HCT116 (cell line): ENCODE measurements around the gene RIN3. TPM values are rescaled to one million over a fixed set of nuclear protein-coding genes. Genes with fewer than 3 reads are reported as not detected.

Source experiments
- ATAC-seq: fragments of 200-7000 bp; cut with Tn5 transposase; 2 replicates; pipeline ENCODE4 v1.9.1; 2020; ENCODE audit warnings: mild to moderate bottlenecking, moderate library complexity
- BruUV-seq: library from RNA; stranded (reverse); fragments of 400-500 nt; replicated peaks from 2 replicates; lab custom pipeline; 2021; lab: Mats Ljungman, UMichigan
- CTCF ChIA-PET: fragments of 300-600 bp; sonication (Branson Sonifier 250); formaldehyde crosslinking; loops from one replicate; lab custom pipeline; 2021; ENCODE audit warnings: antibody characterized with exemption; lab: Charles Lee
- POLR2A ChIA-PET: fragments of 300-600, 350-600 bp; sonication (Branson Sonifier 250); formaldehyde crosslinking; loops from one replicate; lab custom pipeline; 2021; ENCODE audit warnings: antibody characterized with exemption; lab: Charles Lee
- RAD21 ChIA-PET, 2 experiments: fragments of 300-600 bp; sonication (Branson Sonifier 250); formaldehyde crosslinking; loops; one replicate each; lab custom pipeline; 2023; ENCODE audit warnings: low total read pairs in 2 of 2; ENCODE audit not compliant: uncharacterized antibody in 2 of 2, unreplicated experiment in 2 of 2, low non-redundant PET in 1 of 2; lab: Charles Lee
- DNase-seq: peaks from one replicate; pipeline ENCODE4 v3.0.0-alpha.2; 2010; ENCODE audit warnings: low read depth, low spot score
- H2AFZ ChIP-seq: fragments of 200-600 bp; shearing (Covaris generic), sonication (generic); 2 replicates; pipeline ENCODE4 v1.6.1; 2017; ENCODE audit warnings: low read depth, mixed run types, mixed read lengths, antibody characterized with exemption, low read length; ENCODE audit not compliant: poor library complexity, severe bottlenecking
- H3K27ac ChIP-seq: 2 replicates; pipeline ENCODE4 v1.5.1; 2012; ENCODE audit warnings: low read depth, low read length
- H3K27me3 ChIP-seq: fragments of 200-600 bp; sonication (generic); 2 replicates; pipeline ENCODE4 v1.6.1; 2016; ENCODE audit warnings: mixed run types, low read length, mixed read lengths; ENCODE audit not compliant: insufficient read depth
- H3K36me3 ChIP-seq, 2 experiments: fragments of 200-500 bp in 1 of 2; fragments of 200-600 bp in 1 of 2; sonication (Bioruptor generic) in 1 of 2; sonication (generic) in 1 of 2; 2 replicates each; pipeline versions ENCODE4 v1.5.1 to v1.6.1; 2014 to 2016; ENCODE audit warnings: low read length in 2 of 2, inconsistent platforms in 1 of 2, mixed read lengths in 1 of 2, mixed run types in 1 of 2; ENCODE audit not compliant: insufficient read depth in 2 of 2, control insufficient read depth in 1 of 2
- H3K4me1 ChIP-seq, 2 experiments: fragments of 200-600 bp in 1 of 2; sonication (generic) in 1 of 2; 2 replicates each; pipeline versions ENCODE4 v1.5.1 to v1.6.1; 2012 to 2017; ENCODE audit warnings: low read length in 2 of 2, inconsistent platforms in 1 of 2, mild to moderate bottlenecking in 1 of 2, mixed read lengths in 1 of 2, mixed run types in 1 of 2, moderate library complexity in 1 of 2; ENCODE audit not compliant: insufficient read depth in 2 of 2, control insufficient read depth in 1 of 2
- H3K4me2 ChIP-seq: fragments of 200-600 bp; sonication (generic); 2 replicates; pipeline ENCODE4 v1.6.1; 2017; ENCODE audit warnings: mixed run types, low read length, mixed read lengths
- H3K4me3 ChIP-seq, 2 experiments: fragments of 200-600 bp in 1 of 2; sonication (generic) in 1 of 2; replicated peaks in 1 of 2; 2 replicates each; pipeline ENCODE4 v1.5.1; 2011 to 2016; ENCODE audit warnings: low read length in 2 of 2, control low read depth in 1 of 2, low read depth in 1 of 2, mild to moderate bottlenecking in 1 of 2, mixed read lengths in 1 of 2, mixed run types in 1 of 2
- H3K79me2 ChIP-seq: fragments of 200-600 bp; sonication (generic); 2 replicates; pipeline ENCODE4 v1.6.1; 2017; ENCODE audit warnings: mild to moderate bottlenecking, mixed run types, low read length, moderate library complexity, mixed read lengths; ENCODE audit not compliant: insufficient read depth
- H3K9ac ChIP-seq: fragments of 200-600 bp; sonication (generic); 2 replicates; pipeline ENCODE4 v1.6.1; 2016; ENCODE audit warnings: low read length, mixed read lengths
- H3K9me2 ChIP-seq: fragments of 200-600 bp; sonication (generic), shearing (Covaris generic); 2 replicates; pipeline ENCODE4 v1.6.1; 2017; ENCODE audit warnings: mixed run types, mild to moderate bottlenecking, moderate library complexity; ENCODE audit not compliant: insufficient read depth
- H3K9me3 ChIP-seq, 2 experiments: fragments of 200-500 bp in 1 of 2; fragments of 200-600 bp in 1 of 2; sonication (Bioruptor generic) in 1 of 2; sonication (generic) in 1 of 2; 2 replicates each; pipeline ENCODE4 v1.6.1; 2014 to 2017; ENCODE audit warnings: low read length in 2 of 2, mixed read lengths in 2 of 2, inconsistent platforms in 1 of 2, low read depth in 1 of 2, mild to moderate bottlenecking in 1 of 2, mixed run types in 1 of 2, moderate library complexity in 1 of 2; ENCODE audit not compliant: control insufficient read depth in 1 of 2, insufficient read depth in 1 of 2
- H4K20me1 ChIP-seq: fragments of 200-600 bp; sonication (generic), shearing (Covaris generic); 2 replicates; pipeline ENCODE4 v1.6.1; 2017; ENCODE audit warnings: mixed run types, mild to moderate bottlenecking, moderate library complexity; ENCODE audit not compliant: insufficient read depth
- CEBPB ChIP-seq: IDR thresholded peaks from 2 replicates; pipeline ENCODE4 v1.6.1; 2012; ENCODE audit warnings: low read depth
- EGR1 ChIP-seq: IDR thresholded peaks from 2 replicates; pipeline ENCODE4 v1.6.1; 2012; ENCODE audit warnings: low read depth
- ELF1 ChIP-seq: IDR thresholded peaks from 2 replicates; pipeline ENCODE4 v1.6.1; 2012; ENCODE audit warnings: low read depth, borderline replicate concordance
- FOSL1 ChIP-seq: IDR thresholded peaks from 2 replicates; pipeline ENCODE4 v1.6.1; 2012; ENCODE audit warnings: low read depth
- POLR2A ChIP-seq: IDR thresholded peaks from 2 replicates; pipeline ENCODE4 v1.7.0; 2011; ENCODE audit warnings: borderline replicate concordance; ENCODE audit not compliant: insufficient read depth, insufficient read length; ENCODE audit errors: extremely low read depth
- POLR2AphosphoS5 ChIP-seq: IDR thresholded peaks from 2 replicates; pipeline ENCODE4 v1.6.1; 2011; ENCODE audit warnings: mild to moderate bottlenecking, low read depth, low read length, moderate library complexity
- RAD21 ChIP-seq: IDR thresholded peaks from 2 replicates; pipeline ENCODE4 v1.6.1; 2012; ENCODE audit warnings: low read depth, mild to moderate bottlenecking
- SP1 ChIP-seq: IDR thresholded peaks from 2 replicates; pipeline ENCODE4 v1.6.1; 2012; ENCODE audit warnings: low read depth
- SRF ChIP-seq: IDR thresholded peaks from 2 replicates; pipeline ENCODE4 v1.6.1; 2012; ENCODE audit warnings: low read depth
- TCF7L2 ChIP-seq: IDR thresholded peaks from 2 replicates; pipeline ENCODE4 v1.7.0; 2011; ENCODE audit warnings: borderline replicate concordance, inconsistent platforms; ENCODE audit not compliant: insufficient read depth, insufficient read length; ENCODE audit errors: extremely low read depth
- YY1 ChIP-seq: IDR thresholded peaks from 2 replicates; pipeline ENCODE4 v1.6.1; 2011; ENCODE audit warnings: low read length, low read depth, moderate library complexity, mild to moderate bottlenecking; ENCODE audit not compliant: insufficient replicate concordance; ENCODE audit errors: extremely low read depth
- ZFX ChIP-seq: fragments of 450-650 bp; IDR thresholded peaks from 2 replicates; pipeline ENCODE4 v1.6.1; 2017
- ZNF274 ChIP-seq: fragments of 200-500 bp; sonication (Bioruptor generic); IDR thresholded peaks from 2 replicates; pipeline ENCODE4 v1.6.1; 2014; ENCODE audit warnings: mild to moderate bottlenecking, low read depth, low read length, inconsistent platforms
- intact Hi-C: fragments of 100-400 bp; cut with micrococcal nuclease; formaldehyde crosslinking; loops from 2 replicates; pipeline ENCODE4 v1.10.0; 2022
- total RNA-seq: library from RNA; stranded (reverse); gene quantifications from one replicate; pipeline ENCODE4 v1.2.1, GENCODE V29; 2021; ENCODE audit not compliant: unreplicated experiment
- TF ChIP-seq, protein P1 (sequence below): IDR thresholded peaks from 2 replicates; pipeline ENCODE4 v1.6.1; 2012
- TF ChIP-seq, protein P2 (sequence below): IDR thresholded peaks from 2 replicates; pipeline ENCODE4 v1.6.1; 2011; ENCODE audit warnings: mild to moderate bottlenecking, low read length, moderate library complexity; ENCODE audit not compliant: insufficient replicate concordance; ENCODE audit errors: extremely low read depth
- TF ChIP-seq, protein P3 (sequence below), 3 experiments: fragments of 200-600 bp in 1 of 3; sonication (generic) in 1 of 3; IDR thresholded peaks in 2 of 3; conservative IDR thresholded peaks in 1 of 3; 2 replicates each; pipeline ENCODE4 v1.5.1; 2012 to 2017; ENCODE audit warnings: low read depth in 2 of 3, low read length in 2 of 3, antibody characterized with exemption in 1 of 3, borderline replicate concordance in 1 of 3, control low read depth in 1 of 3, mild to moderate bottlenecking in 1 of 3, mixed read lengths in 1 of 3, mixed run types in 1 of 3, moderate library complexity in 1 of 3; ENCODE audit not compliant: insufficient read depth in 1 of 3

RIN3 gene
- total RNA-seq, 1 experiment from 2014 or later: 22.2 TPM

DNA sequence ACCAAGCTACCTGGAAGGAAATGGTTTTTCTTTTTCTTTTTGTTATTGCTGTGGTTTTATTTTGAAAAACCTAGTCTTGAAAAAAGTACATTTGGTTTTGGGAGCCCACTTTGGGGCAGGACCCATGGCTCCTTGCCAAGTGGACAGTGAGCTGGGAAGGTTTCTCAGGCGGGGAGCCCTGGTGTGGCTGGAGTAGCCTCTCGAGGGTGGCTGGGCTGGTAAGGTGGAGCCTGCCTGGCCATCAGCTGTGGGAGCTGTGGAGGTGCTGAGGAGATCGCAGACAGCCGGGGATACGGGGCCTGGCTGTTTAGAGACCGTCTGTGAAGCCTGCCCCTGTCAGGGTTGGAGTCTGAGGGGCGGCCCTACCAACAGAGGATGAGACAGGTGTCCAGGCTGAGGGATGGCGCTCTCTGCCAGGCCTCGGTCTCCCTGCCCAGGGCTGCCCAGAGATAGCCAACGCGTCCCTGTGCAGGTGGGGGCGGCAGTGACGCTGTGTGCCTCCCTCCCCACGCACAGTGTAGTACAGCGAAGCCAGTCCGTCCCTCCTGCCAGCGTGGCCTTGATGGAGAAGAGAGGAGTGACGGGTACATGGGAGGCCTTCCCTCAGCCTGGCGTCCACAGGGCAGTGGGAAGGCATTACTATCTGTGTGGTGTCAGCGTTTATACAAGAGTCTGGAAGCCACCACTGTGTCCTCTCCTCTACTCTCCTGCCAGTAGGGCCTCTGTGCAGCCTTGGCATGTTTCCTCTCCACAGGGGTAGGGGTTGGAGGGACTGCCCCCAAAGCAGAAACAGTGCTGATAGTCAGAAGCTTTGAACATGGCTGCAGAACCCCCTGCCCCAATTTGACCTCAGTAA is 5.9 kb downstream of the RIN3 start:
- Histone ChIP-seq H3K27me3 (no peaks in the 10 kb centered on the region), H3K4me3 (no peak overlapping the region), H2AFZ (no peak overlapping the region), H4K20me1 (no peaks in the 10 kb centered on the region), H3K9ac (no peak overlapping the region), H3K79me2 (peaks cover 24% of the 10 kb centered on the region; the same call in 1 of the 2 replicates), H3K4me1 (peaks cover 4 to 7% of the 10 kb centered on the region in 2 experiments; a peak in 3 of 4 replicates), H3K27ac (no peak overlapping the region), H3K9me3 (no peaks in the 10 kb centered on the region), H3K36me3 (no peaks in the 10 kb centered on the region), H3K9me2 (no peaks in the 10 kb centered on the region), H3K4me2 (no peak overlapping the region)
- ATAC-seq: no peak
- RAD21 ChIA-PET: no interaction called here
- BruUV-seq: no TSS peak
- TF ChIP-seq ELF1 (no peak), FOSL1 (no peak), SRF (no peak), YY1 (no peak), POLR2A (no peak), CEBPB (no peak), POLR2AphosphoS5 (no peak), ZNF274 (no peak), ZFX (no peak), EGR1 (no peak), RAD21 (no peak), TCF7L2 (no peak), SP1 (no peak)
- TF ChIP-seq, protein P1, sequence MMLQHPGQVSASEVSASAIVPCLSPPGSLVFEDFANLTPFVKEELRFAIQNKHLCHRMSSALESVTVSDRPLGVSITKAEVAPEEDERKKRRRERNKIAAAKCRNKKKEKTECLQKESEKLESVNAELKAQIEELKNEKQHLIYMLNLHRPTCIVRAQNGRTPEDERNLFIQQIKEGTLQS: no peak
- TF ChIP-seq, protein P2, sequence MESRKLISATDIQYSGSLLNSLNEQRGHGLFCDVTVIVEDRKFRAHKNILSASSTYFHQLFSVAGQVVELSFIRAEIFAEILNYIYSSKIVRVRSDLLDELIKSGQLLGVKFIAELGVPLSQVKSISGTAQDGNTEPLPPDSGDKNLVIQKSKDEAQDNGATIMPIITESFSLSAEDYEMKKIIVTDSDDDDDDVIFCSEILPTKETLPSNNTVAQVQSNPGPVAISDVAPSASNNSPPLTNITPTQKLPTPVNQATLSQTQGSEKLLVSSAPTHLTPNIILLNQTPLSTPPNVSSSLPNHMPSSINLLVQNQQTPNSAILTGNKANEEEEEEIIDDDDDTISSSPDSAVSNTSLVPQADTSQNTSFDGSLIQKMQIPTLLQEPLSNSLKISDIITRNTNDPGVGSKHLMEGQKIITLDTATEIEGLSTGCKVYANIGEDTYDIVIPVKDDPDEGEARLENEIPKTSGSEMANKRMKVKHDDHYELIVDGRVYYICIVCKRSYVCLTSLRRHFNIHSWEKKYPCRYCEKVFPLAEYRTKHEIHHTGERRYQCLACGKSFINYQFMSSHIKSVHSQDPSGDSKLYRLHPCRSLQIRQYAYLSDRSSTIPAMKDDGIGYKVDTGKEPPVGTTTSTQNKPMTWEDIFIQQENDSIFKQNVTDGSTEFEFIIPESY: no peak
- TF ChIP-seq, protein P3, sequence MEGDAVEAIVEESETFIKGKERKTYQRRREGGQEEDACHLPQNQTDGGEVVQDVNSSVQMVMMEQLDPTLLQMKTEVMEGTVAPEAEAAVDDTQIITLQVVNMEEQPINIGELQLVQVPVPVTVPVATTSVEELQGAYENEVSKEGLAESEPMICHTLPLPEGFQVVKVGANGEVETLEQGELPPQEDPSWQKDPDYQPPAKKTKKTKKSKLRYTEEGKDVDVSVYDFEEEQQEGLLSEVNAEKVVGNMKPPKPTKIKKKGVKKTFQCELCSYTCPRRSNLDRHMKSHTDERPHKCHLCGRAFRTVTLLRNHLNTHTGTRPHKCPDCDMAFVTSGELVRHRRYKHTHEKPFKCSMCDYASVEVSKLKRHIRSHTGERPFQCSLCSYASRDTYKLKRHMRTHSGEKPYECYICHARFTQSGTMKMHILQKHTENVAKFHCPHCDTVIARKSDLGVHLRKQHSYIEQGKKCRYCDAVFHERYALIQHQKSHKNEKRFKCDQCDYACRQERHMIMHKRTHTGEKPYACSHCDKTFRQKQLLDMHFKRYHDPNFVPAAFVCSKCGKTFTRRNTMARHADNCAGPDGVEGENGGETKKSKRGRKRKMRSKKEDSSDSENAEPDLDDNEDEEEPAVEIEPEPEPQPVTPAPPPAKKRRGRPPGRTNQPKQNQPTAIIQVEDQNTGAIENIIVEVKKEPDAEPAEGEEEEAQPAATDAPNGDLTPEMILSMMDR (IDR thresholded peaks at IDR 0.05 in 2 of 3, conservative IDR thresholded peaks at IDR 0.05 in 1 of 3; ENCODE audit: borderline replicate concordance in 1 of 3, insufficient read depth in 1 of 3, low read depth in 2 of 3, low read length in 2 of 3): no peak
- intact Hi-C loops: no loop called here
- no peak for DNase-seq
- POLR2A ChIA-PET: interaction anchor here (0.9 kb wide), 1 partner anchor 413 kb away, joined by 5 read pairs; the partner anchor contains the start of gene ATXN3
- CTCF ChIA-PET: no interaction called here
